ENCODE results near the gene RPIA.
A peak's percentile ranks its signal among the peaks of the same experiment; 100 is the strongest.
"Not testable (repeated sequence)": the region's sequence is repeated elsewhere in the genome, so short reads cannot be mapped to it uniquely, and the experiment has no call there.

RPIA gene

DNA sequence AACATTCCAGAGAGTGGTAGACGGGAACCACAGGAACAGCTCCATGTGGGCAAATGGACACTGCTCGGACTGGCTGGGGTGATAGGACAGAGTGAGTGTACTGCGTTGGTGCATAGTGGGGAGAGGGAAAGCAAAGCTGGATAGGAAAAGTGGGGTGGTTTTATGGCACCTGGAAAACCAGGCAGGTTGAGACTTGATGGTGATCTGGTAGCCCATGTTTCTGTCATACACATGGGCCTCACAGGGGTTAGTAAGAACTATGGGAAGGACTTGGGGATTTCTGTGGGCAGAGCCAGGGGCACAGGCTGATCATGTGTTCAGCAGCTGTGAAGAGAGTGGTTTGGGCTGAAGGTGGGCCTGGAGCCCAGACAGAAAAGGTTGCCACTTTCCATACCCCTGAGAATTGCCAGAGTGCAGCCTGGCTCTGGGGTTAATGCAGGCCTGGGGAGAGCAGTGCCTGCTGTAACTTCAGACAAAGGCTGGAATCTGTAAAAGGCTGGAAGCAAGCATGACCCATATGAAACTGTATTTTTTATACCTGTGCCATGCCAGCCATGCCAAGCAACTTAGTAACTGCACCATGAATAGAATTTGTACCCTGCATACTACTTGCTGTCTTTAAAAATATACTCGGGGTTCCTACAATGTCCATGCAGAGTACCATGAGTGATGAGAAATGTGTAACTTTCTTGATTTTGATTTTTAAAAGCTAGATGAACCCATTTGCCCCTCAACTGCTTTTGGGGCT, 41.9 kb downstream of the RPIA start:
- no peak overlapping the region for H3K4me3 ChIP-seq (ENCODE audit: low read depth, low read length)

GRCh38 chr2:88735133-88735532, 43.7 kb downstream of the RPIA start:
- no peak overlapping the region for H3K4me3 ChIP-seq (ENCODE audit: low read depth, low read length)

DNA sequence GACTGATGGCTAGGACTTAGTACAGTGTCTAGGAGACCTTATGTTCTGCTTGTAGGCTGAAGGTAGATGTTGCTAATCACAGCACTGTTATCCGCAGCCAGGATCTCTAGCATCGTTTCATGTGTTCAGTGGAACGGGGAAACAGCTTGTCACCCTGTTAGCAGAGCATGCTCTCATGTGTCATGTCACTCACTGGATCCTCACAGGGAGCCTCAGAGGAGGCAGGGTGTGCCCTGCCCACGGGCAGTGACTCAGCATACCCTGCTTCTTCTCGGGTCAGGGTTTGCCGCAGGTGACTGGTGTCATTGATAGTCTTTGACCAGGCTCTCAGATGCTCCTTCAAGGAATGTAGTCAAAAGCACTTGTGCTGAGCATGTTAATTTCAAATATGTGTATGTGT, 44.4 kb downstream of the RPIA start:
- H3K4me3 ChIP-seq (ENCODE audit: low read depth, low read length): no peak overlapping the region

DNA sequence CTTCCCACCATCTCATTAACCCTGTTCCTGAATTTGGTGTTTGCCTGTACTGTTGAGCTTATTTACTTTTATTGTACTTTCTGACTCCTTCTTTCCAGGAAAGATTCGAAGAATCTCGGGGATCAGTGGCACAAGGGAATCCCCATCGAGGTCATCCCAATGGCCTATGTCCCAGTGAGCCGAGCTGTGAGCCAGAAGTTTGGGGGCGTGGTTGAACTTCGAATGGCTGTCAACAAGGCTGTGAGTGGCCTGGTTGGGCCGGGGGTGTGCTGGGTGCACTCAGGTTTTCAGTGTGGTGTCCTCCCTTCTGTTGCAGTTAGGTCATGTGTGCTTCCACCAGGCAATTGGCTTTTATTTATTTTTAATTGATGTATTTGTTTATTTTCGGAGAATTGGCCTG, 45.0 kb downstream of the RPIA start:
- no peak overlapping the region for H3K4me3 ChIP-seq (ENCODE audit: low read depth, low read length)

DNA sequence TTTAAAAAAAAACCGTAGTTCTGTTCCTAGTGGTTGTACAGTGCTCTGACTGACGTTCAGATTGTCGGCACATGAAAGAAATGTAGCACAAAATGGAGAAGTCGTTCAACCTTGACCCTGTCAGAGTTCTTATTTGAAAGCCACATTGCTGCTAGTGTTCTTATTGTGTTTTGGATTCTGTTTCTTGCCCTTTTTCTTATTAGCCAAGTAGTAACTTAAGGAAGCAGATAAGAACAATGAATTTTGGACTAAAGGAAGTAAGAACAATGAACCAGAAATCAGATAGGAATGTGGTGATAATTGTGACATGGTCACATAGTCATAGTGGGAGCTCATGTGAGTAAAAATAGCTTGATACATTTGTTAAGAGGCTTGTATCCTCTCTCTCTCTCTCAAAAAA, 45.9 kb downstream of the RPIA start:
- no peak overlapping the region for H3K4me3 ChIP-seq (ENCODE audit: low read depth, low read length)

GRCh38 chr2:88738271-88738670, 46.8 kb downstream of the RPIA start:
- no peak overlapping the region for H3K4me3 ChIP-seq (ENCODE audit: low read depth, low read length)

DNA sequence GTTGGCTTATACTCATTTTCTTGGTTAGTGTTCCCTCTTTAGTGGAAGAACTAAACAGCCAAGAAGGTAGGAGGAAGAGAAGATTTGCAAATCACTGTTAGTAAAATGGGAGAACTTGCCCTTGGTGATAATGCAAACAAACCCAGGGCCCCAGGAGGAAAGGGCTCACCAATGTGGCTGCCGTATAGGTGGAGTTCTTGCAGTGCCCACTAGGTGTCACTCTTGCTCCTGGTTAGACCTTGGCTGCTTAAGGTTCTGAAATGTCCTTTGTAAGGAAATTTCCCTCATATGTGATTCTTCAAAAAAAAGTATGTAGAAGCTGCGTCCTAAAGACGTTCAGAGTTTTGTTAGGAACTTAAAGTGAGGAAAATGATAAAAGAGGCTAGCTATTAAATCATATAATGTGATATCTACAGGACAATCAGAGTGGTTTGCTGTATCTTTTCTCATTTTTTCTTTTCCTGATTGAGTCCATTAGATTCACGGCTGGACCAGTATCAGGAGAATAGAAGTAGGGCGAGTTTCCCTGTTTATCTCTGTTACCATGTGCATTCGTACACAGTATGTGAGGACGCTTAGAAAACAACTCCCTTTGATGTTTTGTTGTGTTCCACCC, 48.6 kb downstream of the RPIA start:
- H3K4me3 ChIP-seq (ENCODE audit: low read depth, low read length): no peak overlapping the region

DNA sequence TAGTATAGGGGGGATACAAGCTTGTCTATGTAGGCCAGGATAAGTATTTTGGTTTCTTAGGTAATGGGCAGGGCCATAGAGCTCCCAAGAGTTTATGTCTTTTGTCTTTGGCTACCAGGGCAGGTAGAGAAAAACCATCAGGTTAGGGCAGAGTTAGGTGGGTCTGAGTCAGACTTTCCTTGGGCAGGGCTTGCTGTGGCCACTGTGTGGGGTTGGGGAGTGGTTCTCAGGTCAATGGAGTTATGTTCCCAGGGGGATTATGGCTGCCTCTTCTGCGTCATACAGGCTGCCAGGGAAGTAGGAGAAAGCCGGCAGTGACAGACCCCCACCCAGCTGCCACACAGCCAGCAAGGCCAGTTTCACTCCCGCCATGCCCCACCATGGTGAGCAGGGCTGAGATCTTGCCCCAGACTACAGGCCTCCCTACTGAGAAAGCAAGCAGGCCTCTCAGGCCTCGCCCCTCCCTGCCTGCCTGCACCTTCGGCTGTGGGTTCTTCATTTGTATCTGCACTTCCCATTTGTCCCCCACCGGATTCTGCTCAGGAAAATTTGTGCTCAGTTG, 55.5 kb downstream of the RPIA start:
- no peak overlapping the region for H3K4me3 ChIP-seq (ENCODE audit: low read depth, low read length)

GRCh38 chr2:88747990-88748389, 56.5 kb downstream of the RPIA start:
- no peak overlapping the region for H3K4me3 ChIP-seq (ENCODE audit: low read depth, low read length)

DNA sequence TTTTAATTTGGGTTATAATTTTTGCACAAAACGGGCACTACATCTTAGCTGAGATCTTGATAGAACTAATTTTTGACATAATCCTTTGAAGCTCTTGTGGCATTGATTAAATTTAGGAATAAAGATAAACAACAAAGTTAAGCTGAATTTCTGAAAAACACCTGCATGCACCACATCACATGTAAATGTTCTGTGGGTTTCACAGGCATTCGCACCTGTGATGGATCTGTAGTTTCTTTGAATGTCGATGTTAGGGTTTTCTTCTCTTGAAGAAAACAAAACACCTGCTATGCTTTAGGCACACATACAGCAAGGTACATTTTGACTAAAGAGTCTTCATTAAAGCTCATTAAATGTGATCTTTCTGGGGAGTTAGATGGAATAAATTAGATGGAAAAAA, 60.3 kb downstream of the RPIA start:
- no peak overlapping the region for H3K4me3 ChIP-seq (ENCODE audit: low read depth, low read length)

DNA sequence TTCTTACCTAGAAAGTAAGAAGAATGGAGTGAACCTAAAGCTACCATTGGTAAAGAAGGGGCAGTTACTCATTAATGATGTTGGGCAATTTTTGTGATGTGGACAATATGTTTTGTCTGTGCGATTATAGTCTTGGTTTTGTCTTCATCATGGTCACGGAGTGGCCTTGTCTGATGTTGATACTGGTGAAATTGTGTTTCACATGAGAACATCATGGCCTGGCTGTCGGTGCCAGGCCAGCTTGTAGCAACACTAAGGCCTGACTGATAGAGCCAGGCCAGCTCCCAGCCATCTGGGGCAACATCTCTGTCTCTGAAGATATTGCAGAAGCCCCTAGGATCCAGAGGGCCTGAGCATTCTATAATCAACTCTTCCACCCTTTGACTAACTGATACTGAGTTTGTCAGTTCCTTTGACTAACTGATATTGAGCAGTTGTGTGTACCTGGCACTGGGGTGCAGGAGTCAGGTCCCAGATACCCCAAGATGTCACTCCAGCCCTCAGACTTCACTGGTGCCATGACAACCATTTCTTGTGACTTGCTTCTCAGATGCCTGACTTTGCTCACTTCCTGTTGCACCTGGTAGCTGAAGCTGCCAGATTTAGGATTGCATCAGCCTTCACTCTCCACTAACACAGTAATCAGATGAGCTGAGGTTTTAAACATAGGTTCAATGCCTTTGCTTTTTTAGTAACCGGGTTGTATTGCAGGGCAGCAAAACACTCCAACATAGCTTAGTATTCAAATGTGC, 62.5 kb downstream of the RPIA start:
- no peak overlapping the region for H3K4me3 ChIP-seq (ENCODE audit: low read depth, low read length)

DNA sequence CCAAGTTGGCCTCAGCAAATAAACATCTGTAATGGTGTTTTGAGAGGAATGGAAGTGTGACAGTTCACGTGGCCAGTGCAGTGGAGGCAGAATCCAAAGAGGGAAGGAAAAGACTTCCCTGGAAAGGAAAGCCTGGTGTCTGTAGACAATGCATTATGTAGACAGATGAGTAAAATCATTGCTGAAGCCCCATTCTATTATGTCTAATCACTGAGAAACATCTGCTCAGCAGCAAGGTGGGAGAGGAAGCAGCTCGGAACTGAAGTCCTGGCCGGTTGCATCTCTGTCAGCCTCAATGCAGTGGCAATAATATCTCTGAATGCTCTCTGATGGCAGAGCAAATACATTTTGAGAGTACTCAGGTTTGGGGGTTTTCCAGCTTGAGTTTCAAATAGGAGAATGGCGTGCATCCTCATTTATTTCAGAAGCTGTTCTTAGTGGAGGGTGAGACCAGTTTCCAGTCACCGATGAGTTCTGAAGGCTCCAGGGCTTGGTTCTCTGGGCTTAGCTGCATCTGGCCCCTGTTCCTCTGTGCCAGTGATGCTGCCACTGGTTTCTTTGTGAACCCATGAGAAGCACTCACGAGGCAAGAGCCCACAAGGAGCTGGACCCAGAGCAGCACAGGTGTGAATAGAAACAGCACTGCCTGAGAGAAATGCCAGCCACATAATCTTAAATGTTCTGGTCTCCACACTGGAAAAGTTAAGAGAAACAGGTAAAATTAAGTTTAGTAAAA, 63.3 kb downstream of the RPIA start:
- no peak overlapping the region for H3K4me3 ChIP-seq (ENCODE audit: low read depth, low read length)

DNA sequence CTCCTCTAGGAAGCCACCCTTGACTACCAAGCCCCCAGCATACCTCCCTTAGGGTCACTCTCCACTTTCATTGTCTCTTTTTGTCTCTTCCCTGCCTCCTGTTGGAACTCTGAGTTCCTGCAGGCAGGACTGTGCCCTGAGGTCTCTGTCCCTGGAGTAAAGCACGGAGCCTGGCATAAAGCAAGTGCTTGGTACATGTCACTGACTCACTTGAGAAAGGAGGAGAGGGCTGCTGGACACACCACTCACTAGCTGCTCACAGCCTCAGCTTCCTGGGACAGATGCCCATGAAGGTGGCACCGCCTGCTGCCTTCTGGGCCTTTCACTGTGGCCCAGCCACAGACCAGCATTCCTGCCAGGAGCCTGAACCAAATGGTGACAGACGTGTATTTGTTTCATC, 64.4 kb downstream of the RPIA start:
- no peak overlapping the region for H3K4me3 ChIP-seq (ENCODE audit: low read depth, low read length)

GRCh38 chr2:88757025-88757424, 65.6 kb downstream of the RPIA start:
- no peak overlapping the region for H3K4me3 ChIP-seq (ENCODE audit: low read depth, low read length)

DNA sequence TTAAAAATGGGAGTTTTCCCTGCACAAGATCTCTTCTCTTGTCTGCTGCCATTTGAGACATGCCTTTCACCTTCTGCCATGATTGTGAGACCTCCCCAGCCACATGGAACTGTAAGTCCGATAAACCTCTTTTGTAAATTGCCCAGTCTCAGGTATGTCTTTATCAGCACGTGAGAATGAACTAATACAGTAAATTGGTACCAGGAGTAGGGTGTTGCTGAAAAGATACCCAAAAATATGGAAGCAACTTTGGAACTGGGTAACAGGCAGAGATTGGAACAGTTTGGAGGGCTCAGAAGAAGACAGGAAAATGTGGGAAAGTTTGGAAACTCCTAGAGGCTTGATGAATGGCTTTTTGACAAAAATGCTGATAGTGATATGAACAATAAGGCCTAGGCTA, 67.2 kb downstream of the RPIA start:
- H3K4me3 ChIP-seq (ENCODE audit: low read depth, low read length): not testable (repeated sequence)

DNA sequence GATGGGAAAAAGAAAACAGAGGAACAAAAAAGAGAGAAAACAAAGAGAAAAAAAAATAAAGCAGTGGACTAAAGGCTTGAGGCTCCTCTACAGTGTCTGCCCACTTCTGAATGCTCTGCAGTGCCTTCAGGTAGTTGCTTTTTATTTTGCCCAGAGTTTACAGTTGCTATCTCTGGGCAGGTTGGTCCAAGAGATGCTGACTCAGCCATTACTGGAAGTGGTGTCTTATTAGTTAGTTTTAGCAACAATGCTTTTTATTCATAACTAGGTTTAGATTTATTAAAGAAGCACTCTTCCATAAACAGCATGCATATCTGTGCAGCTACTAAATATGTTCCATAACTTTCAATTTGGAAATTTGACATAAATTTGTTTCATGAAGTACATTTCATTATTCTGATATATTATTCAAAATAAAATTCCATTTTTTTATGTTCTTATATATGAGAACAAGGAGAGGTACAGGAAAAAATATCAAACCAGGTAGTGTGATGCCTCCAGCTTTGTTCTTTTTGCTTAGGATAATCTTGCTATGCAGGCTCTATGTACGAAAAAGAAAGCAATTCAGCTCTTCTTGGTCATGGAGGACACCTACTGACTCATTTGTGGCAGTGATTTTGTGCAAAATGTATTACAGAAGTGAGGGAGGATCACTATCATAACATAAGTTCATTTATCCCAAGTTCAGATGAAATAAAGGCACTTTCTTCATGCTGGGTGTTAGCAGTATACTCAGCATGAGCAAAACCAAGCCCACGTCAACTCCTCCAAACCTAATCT, 69.5 kb downstream of the RPIA start:
- no peak overlapping the region for H3K4me3 ChIP-seq (ENCODE audit: low read depth, low read length)

DNA sequence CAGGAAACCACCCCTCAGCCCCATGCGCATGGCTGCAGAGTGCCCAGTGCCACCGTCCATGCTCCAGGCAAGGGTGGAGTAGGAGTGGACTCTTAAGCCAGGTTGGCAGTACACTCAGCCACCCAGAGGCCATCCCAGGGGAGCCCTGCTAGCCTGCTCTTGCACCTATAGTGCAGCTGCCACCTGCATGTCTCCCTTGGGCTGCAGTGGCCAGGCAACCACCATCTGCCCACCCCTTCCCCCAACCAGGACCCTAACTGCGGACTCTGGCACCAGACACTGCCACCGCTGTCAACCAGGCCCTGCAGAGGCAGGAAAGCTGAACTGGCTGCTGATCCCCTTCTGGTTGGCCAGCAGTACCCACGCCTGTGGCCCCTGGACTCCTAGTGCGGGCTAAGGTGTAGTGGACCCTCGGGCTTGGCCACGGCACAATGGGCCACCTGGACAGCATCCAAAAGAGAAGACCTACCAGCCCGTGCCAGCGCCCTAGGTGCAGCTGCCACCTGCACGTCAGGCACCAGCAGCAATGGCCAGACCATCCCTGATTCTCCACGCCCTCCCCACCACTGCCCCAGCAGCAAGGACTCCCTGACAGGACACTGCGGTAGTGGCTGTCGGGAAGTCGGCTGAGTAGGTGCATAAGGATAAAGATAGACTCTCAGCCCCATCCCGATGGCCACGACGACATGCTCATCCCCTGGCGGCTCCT, 72.8 kb downstream of the RPIA start:
- no peak overlapping the region for H3K4me3 ChIP-seq (ENCODE audit: low read depth, low read length)

- H3K4me3 ChIP-seq (ENCODE audit: low read depth, low read length): peak overlapping the region; percentile 39
Observed at GRCh38 chr2:88764850-88765153, 73.3 kb downstream of the RPIA start.

- peak overlapping the region; percentile 39 for H3K4me3 ChIP-seq (ENCODE audit: low read depth, low read length)
Observed at GRCh38 chr2:88765154-88765888, 73.8 kb downstream of the RPIA start.

Measured in iPS-11a (cell line).